Common myeloid progenitor, CD34-positive (primary cell): ENCODE data around the gene VRK1.

Experiments
- CTCF ChIA-PET: fragments of 350-600 bp; sonication (Branson Sonifier 250); formaldehyde crosslinking; loops from one replicate; lab custom pipeline; 2021; ENCODE audit warnings: antibody characterized with exemption; lab: Charles Lee
- POLR2A ChIA-PET: fragments of 350-600 bp; sonication (Branson Sonifier 250); formaldehyde crosslinking; loops from one replicate; lab custom pipeline; 2021; ENCODE audit warnings: antibody characterized with exemption; lab: Charles Lee
- DNase-seq, 3 donors: peaks; one replicate each; pipeline versions ENCODE4 v3.0.0 to v3.0.0-alpha.2; 2013
- H3K27ac ChIP-seq, 2 experiments: 1 replicate in 1 of 2; 2 replicates in 1 of 2; pipeline ENCODE4 v1.7.0; 2013; ENCODE audit warnings: inconsistent platforms in 2 of 2, low read length in 2 of 2, mild to moderate bottlenecking in 2 of 2, low read depth in 1 of 2, moderate library complexity in 1 of 2; ENCODE audit not compliant: severe bottlenecking in 2 of 2, insufficient read depth in 1 of 2, poor library complexity in 1 of 2
- H3K27me3 ChIP-seq, 5 experiments: replicated peaks in 2 of 5; 1 replicate in 3 of 5; 2 replicates in 2 of 5; pipeline versions ENCODE4 v1.6.1 to v1.7.0; 2013; ENCODE audit warnings: low read length in 4 of 5, mild to moderate bottlenecking in 2 of 5, moderate library complexity in 2 of 5, inconsistent platforms in 1 of 5; ENCODE audit not compliant: insufficient read depth in 5 of 5, control insufficient read depth in 4 of 5
- H3K36me3 ChIP-seq, 4 experiments: 1 replicate in 2 of 4; 2 replicates in 2 of 4; pipeline versions ENCODE4 v1.6.1 to v1.7.0; 2013; ENCODE audit warnings: low read length in 3 of 4, control low read depth in 1 of 4, mild to moderate bottlenecking in 1 of 4; ENCODE audit not compliant: control insufficient read depth in 4 of 4, insufficient read depth in 4 of 4
- H3K4me1 ChIP-seq, 4 experiments: 1 replicate in 3 of 4; 2 replicates in 1 of 4; pipeline versions ENCODE4 v1.6.1 to v1.7.1; 2013; ENCODE audit warnings: low read length in 3 of 4, mild to moderate bottlenecking in 3 of 4, control low read depth in 1 of 4, inconsistent platforms in 1 of 4, moderate library complexity in 1 of 4; ENCODE audit not compliant: control insufficient read depth in 4 of 4, insufficient read depth in 4 of 4; ENCODE audit errors: control extremely low read depth in 1 of 4
- H3K4me3 ChIP-seq, 7 experiments: 1 replicate in 4 of 7; 2 replicates in 3 of 7; pipeline versions ENCODE4 v1.5.1 to v1.7.0; 2013; ENCODE audit warnings: mild to moderate bottlenecking in 7 of 7, low read length in 6 of 7, moderate library complexity in 6 of 7, inconsistent platforms in 2 of 7, low read depth in 2 of 7, control low read depth in 1 of 7; ENCODE audit not compliant: insufficient read depth in 4 of 7, control insufficient read depth in 1 of 7; ENCODE audit errors: extremely low read depth in 1 of 7
- H3K9me3 ChIP-seq, 5 experiments: 1 replicate in 4 of 5; 2 replicates in 1 of 5; pipeline versions ENCODE4 v1.6.1 to v1.7.1; 2013; ENCODE audit warnings: low read length in 4 of 5, mild to moderate bottlenecking in 2 of 5, inconsistent platforms in 1 of 5, low read depth in 1 of 5, moderate library complexity in 1 of 5; ENCODE audit not compliant: control insufficient read depth in 4 of 5, insufficient read depth in 2 of 5; ENCODE audit errors: control extremely low read depth in 1 of 5
- WGBS: methylation state at CpG from one replicate; pipeline ENCODE4 v1.1.5; 2013; ENCODE audit not compliant: insufficient coverage; 5-methylcytosine and 5-hydroxymethylcytosine counted together

The VRK1 gene

GRCh38 chr14:96790186-96790585, 7.0 kb upstream of the VRK1 start:
- POLR2A ChIA-PET, result no interaction called here
- peak in 1 of 3 donors; percentile 10 for DNase-seq
- no peak overlapping the region for H3K4me3 ChIP-seq
- WGBS, result no CpG with 5 or more reads among the region's 3 CpGs
- CTCF ChIA-PET, result no interaction called here
- peaks cover 0 to 5% (median 0%) of the 10 kb centered on the region in 4 experiments for H3K4me1 ChIP-seq
- H3K27me3 ChIP-seq, result peaks cover 0 to 13% (median 3%) of the 10 kb centered on the region in 5 experiments
- H3K36me3 ChIP-seq, result no peaks in the 10 kb centered on the region
- H3K27ac ChIP-seq, result no peak overlapping the region
- H3K9me3 ChIP-seq, result no peaks in the 10 kb centered on the region

GRCh38 chr14:96790706-96791105, 6.5 kb upstream of the VRK1 start:
- H3K36me3 ChIP-seq, result no peaks in the 10 kb centered on the region
- WGBS, result no CpG with 5 or more reads among the region's 1 CpG
- no peaks in the 10 kb centered on the region for H3K9me3 ChIP-seq
- no peak overlapping the region for H3K27ac ChIP-seq
- H3K27me3 ChIP-seq, result peaks cover 0 to 13% (median 3%) of the 10 kb centered on the region in 5 experiments
- no peak for DNase-seq
- ChIA-PET POLR2A (no interaction called here), CTCF (no interaction called here)
- H3K4me3 ChIP-seq, result no peak overlapping the region
- peaks cover 0 to 5% (median 0%) of the 10 kb centered on the region in 4 experiments for H3K4me1 ChIP-seq

GRCh38 chr14:96792003-96792402, 5.2 kb upstream of the VRK1 start:
- ChIA-PET POLR2A (no interaction called here), CTCF (no interaction called here)
- H3K4me1 ChIP-seq, result peaks cover 0 to 8% (median 0%) of the 10 kb centered on the region in 4 experiments
- 100% methylated on average over 1 of the region's 5 CpGs for WGBS
- DNase-seq, result no peak
- H3K4me3 ChIP-seq, result no peak overlapping the region
- H3K9me3 ChIP-seq, result no peaks in the 10 kb centered on the region
- no peaks in the 10 kb centered on the region for H3K36me3 ChIP-seq
- H3K27ac ChIP-seq, result no peak overlapping the region
- peaks cover 0 to 13% (median 3%) of the 10 kb centered on the region in 5 experiments for H3K27me3 ChIP-seq

- Histone ChIP-seq H3K27me3 (peaks cover 0 to 13% (median 3%) of the 10 kb centered on the region in 5 experiments), H3K9me3 (no peaks in the 10 kb centered on the region), H3K4me3 (no peak overlapping the region), H3K27ac (no peak overlapping the region), H3K36me3 (no peaks in the 10 kb centered on the region), H3K4me1 (peaks cover 0 to 10% (median under 1%) of the 10 kb centered on the region in 4 experiments)
- DNase-seq, result no peak
- WGBS, result 87% methylated on average over 7 of the region's 7 CpGs
- CTCF ChIA-PET, result no interaction called here
- POLR2A ChIA-PET, result no interaction called here
Measured at GRCh38 chr14:96792591-96792990, 4.6 kb upstream of the VRK1 start.

- Histone ChIP-seq H3K4me1 (peaks cover 6 to 19% (median 9%) of the 10 kb centered on the region in 4 experiments), H3K36me3 (no peaks in the 10 kb centered on the region), H3K27me3 (peaks cover 0 to 13% (median 3%) of the 10 kb centered on the region in 5 experiments), H3K27ac (no peak overlapping the region), H3K4me3 (no peak overlapping the region), H3K9me3 (no peaks in the 10 kb centered on the region)
- WGBS, result 75% methylated on average over 1 of the region's 6 CpGs
- DNase-seq, result no peak
- ChIA-PET CTCF (no interaction called here), POLR2A (no interaction called here)
Measured at GRCh38 chr14:96793547-96793946, 3.6 kb upstream of the VRK1 start.

GRCh38 chr14:96795109-96795828, 1.9 kb upstream of the VRK1 start:
- CTCF ChIA-PET, result no interaction called here
- DNase-seq, result peak in 2 of 3 donors; percentile 7 to 15
- 83% methylated on average over 8 of the region's 9 CpGs for WGBS
- Histone ChIP-seq H3K27me3 (peaks cover 0 to 13% (median 0%) of the 10 kb centered on the region in 5 experiments), H3K4me3 (no peak overlapping the region), H3K4me1 (peaks cover 7 to 21% (median 13%) of the 10 kb centered on the region in 4 experiments), H3K27ac (no peak overlapping the region), H3K9me3 (no peaks in the 10 kb centered on the region), H3K36me3 (no peaks in the 10 kb centered on the region)
- POLR2A ChIA-PET, result no interaction called here

GRCh38 chr14:96797582-96798349, 584 bp downstream of the VRK1 start:
- ChIA-PET POLR2A (no interaction called here), CTCF (interaction anchor here (1.5 kb wide), 1 partner anchor 11 kb away, joined by 5 read pairs; no protein-coding TSS in a partner anchor)
- peak; percentile 39 to 83 (median 76) for DNase-seq
- Histone ChIP-seq H3K36me3 (no peaks in the 10 kb centered on the region), H3K4me3 (peak overlapping the region; percentile 73 to 95 (median 81)), H3K9me3 (no peaks in the 10 kb centered on the region), H3K27ac (peak overlapping the region; percentile 47 to 79), H3K4me1 (peaks cover 7 to 21% (median 13%) of the 10 kb centered on the region in 4 experiments), H3K27me3 (peaks cover 0 to 10% (median 0%) of the 10 kb centered on the region in 5 experiments)
- WGBS, result under 1% methylated on average over 56 of the region's 59 CpGs
